Stimulated activated CD8-positive, alpha-beta memory T cell treated with anti-CD3 and anti-CD28 coated beads, Interleukin-7, amount 100 ng/mL, for 1 hour (primary cell): ENCODE data around the gene RNLS.

Source experiments
- DNase-seq, 2 donors: peaks; one replicate each; pipeline ENCODE4 v3.0.0-alpha.2; 2020; ENCODE audit warnings: low read depth in 2 of 2

The RNLS gene

DNA sequence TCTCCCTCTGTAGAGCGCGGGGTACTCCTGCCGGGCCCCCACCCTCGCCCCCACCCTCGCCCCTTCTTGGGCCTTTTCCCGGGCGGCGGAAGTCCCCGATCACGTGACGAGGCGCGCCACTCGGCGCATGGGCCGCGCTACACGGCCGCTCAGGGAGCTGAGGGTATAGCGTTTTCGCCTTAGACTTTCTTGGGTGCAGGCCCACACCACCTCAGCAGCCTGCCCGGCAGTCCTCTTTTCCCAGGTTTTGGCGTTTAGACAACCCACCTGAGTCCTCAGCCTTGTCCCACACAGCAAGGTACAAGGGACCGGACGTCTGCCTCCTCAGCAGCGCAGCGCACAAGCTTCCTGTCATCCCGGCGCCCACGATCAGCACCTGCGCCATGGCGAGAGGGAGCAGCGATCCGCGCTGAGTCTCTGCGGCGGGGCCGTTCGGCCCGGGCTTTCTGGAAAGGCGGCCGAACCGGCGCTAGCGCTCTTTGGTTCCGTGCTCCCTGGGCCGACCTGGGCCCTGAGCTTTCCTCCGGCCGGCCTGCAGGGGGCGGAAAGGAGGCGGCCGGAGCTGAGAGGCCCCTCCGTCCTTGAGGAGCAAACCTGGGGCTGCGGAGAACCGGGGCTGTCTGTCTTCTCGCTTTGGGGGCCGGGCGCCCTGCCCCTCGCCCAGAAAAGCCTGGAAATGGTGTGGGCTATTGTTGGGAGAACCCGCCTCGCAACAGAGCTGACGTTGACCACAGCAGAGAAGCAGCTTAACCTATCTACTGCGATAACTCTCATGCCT is at the start of gene RNLS:
TSS of gene RNLS (minus strand) at position 513 of the 778 bp plus-strand sequence.
- DNase-seq, result peak; percentile 32 to 36

DNA sequence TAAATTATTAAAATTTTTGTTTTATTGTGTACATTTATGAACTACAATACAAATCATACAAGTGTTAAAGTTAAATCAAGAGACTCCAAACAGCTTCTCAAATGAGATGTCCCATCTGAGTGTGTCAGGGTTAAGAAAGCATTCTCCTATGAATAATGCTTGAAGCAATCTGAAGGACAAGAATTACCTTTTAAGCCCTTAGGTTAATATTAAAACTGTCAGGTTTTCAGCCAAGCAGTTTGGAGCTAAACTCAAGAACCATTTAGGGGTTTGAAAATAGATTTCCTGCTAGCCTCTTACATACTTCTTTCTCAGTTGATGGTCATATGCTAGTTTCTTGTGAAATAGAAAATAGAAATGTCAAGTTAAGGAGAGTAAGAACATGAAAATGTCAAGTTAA is 41.7 kb upstream of the RNLS start:
- no peak for DNase-seq

DNA sequence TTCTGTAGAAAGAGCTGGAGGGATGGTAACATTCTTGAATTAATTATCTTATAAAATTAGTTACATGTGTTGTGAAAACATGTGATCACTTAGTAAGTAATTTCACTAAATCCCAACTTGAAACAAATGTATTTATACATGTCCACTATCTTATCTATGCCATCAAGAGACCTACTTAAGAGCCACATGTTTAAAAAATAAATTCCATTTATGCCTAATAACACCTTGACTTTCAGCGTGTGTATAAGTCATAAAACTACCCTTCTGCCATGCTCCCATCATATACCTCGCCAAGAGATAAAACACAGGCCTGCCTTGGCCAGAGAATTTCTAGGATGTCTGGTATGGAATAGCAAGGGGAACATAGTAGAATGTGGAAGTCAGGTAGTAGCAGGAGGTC is 40.7 kb upstream of the RNLS start:
- no peak for DNase-seq

DNA sequence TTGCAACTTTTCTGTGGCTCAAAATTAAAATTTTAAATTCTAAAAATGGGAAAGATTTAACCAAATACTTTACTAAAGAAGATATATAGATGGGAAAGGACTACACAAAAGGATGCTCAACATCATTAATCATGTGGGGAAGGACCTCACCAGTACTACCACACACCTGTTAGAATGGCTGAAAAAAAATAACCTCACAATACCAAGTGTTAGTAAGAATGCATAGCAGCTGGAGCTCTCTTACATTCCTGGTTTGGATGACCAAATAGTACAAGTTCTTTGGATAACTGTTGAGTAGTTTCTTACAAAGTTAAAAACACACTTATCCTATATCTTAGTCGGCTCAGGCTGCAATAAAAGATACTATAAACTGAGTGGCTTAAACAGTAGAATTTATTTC is 37.3 kb upstream of the RNLS start:
- DNase-seq, result no peak

DNA sequence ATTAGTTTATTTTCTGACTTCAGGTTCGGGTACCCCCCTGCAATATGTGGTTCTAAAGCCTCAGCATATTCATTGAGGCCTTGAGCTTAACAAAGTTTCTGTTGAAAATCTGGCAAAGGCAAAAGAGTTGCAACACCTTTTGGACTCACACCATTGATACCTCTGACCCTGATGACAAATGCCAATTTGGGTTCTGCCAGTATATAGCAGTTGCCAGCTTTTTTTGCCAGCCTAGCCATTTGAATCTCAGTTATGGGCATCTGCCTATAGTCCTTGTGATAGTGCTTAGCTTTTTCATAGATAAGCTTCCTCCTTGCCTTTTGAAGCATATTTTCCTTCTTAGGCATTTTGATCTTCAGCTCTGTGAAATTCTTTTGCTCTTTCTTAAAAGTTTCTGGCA is 35.4 kb upstream of the RNLS start:
- DNase-seq, result no peak

DNA sequence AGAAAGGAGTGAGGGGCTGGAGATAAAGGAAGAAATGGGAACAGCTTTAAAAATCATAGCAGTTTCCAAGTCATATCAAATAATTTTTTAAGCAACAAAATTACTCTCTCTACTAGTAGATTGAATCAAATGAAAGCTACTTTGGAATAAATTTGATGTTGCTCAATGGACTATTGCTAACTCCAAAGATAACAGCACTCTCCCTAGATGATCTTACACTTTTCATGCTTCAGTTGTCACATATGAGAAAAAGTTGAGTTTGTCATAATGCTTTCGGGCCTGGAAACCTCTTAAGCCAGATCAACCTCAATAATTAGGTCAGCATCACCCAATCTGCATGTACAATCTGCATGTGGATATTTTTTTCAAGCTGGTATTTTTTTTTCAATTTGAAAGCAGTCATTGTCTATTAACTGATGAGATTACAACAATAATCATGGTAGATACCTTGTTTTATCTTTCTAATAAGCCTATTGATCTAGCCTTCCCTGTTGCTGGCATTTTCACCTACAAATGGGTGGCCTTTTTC is 34.7 kb upstream of the RNLS start:
- DNase-seq, result no peak

DNA sequence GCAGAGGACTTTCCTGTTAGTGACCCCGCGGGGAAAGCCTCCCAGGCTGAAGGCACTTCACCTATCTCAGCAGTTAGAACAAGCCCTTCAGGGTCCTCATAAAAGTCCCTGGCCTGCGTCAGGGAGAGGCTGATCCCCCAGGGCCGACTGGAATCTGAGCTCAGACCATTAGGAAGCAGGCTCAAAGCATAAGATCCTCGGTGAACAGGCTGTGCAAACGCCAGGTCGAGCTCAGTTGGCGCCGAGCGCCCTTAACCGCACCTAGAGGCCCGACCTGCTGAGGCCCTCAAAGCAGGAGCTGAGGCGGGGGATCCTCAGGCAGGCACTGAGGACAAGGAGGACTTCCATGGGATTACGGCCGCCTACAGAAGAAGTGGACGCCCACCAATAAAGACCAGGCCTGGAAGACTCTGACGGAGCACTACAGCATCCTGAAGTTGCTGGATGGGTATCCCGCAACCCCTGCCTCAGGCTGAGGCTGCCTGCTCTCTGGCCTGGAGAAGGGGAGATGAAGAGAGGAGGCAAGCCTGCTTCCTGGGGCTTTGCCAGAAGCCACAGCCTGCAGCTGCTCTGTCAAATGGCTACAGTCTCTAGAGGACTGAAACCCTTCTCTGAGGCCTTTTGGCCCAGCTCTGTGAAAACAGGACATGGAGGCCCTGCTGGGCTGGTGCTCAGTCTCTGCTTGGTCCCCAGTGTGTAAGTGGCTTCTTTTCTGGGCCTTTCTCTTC is 33.3 kb upstream of the RNLS start:
- DNase-seq, result no peak

DNA sequence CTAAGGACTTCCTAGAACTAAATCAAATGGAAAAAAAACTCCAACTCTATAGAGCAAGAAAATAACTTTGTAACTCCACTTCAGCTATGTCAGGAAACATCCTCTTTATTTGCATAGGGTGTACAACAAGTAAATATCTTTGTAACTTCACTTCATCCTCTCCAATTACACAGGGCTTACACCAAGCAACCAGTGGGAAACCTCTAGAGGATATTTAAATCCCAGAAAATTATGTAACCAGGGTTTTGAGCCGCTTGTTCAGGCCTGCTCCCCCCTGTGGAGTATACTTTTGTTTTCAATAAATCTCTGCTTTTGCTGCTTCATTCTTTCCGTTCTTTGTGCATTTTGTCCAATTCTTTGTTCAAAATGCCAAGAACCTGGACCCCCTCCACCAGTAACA is 25.7 kb upstream of the RNLS start:
- DNase-seq, result no peak

DNA sequence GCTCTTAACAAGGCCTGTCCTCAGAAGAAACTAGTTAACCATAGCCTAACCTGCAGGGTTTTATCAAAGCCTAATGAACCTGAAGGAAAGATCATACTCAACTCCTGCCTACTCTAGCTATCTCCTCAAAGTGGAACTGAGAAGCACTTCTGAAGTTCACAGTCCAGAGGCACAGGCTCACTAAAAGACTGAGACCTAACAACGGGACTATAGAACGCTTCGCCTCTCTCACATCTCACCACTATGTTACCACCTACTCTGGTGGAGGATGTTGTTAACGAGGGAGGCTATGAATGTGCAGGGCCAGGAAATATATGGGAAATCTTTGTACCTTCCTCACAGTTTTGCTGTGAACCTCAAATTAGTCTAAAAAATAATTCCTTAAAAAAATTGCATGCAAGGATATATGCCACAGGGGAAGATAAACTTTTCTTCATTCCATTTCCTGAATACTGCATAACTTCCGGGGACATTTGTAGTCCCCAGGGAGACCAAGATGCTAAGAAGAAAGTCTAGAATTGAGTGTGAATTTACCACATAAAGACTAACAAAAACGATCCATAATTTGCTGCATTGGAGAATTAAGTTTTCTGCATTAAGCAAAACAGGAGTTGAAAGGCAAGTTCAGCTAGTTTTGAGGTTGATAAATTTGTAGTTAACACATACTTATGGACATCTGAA is 25.1 kb upstream of the RNLS start:
- no peak for DNase-seq

DNA sequence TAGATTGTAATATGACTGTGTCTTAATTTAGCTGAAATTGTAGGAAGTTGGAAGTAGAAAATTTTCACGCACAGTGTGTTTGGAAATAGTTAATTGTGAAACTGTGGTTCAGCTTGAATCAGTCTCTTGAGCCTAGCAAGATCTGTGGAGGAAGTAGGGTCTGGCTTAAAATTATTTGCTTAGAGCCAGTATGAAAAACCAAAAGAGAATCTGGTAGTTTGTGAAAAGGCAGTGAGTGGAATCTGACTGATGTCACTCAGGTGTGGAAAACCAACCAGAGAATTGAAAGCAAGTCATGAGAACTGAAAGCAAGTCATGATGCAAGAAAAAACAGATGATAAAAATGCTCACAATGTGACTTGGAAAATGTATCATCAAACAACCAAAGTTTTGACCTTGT is 14.9 kb upstream of the RNLS start:
- DNase-seq, result no peak

DNA sequence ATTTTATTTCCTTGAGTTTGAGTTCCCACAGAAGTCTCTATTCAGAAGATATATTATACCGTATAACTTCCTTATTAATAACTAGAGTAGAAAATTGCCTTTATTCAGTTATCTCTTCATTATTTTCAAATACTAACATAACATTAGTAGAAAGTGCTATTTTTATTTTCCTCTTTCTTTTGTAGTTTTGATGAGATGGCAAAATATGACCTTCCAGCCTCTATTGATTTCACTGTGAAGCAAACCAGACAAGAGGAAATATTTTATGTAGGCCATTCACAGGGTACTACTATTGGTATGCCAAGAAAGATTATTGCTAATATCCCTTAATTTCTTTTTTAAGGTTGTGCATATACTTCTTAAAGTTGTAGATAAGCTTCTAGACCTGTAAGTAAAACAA is 11.4 kb upstream of the RNLS start:
- no peak for DNase-seq

DNA sequence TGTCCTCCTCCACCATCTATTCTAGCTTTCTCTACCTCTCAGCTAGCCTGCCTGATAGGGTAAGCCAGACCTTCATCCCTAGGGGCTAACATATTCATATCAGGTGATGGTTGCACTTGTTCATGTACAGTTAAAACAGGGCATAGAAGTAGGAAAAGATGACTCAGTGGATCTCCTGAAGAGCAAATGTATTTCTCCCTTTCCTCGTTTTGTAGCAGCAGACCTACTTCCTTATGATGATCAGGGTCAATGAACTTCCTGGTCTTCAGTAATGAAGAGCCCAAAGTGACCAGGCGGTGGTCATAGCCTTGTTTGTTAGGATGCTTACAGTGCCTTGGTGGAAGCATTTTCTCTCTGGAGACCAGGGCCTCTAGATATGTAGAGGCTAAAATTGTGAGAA is 9.8 kb upstream of the RNLS start:
- no peak for DNase-seq

DNA sequence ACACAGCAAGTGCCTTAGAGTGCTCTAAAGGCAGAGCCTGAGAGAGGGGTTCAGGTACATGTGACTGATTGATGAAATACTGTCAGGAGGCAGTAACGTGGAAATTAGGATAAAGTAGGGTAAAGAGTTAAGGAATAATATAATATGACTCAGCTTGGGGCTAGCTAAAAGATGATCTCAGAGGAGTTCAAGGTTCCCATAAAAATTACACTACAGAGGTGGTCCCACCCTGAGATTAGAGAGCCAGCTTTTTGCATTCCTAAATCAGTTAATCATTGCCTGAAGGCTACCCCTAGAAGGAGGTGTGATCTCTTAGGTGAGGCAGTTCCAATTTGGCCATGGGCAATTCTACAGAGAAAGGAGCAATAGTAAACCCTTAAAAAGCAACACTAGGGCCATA is 9.3 kb upstream of the RNLS start:
- DNase-seq, result no peak

DNA sequence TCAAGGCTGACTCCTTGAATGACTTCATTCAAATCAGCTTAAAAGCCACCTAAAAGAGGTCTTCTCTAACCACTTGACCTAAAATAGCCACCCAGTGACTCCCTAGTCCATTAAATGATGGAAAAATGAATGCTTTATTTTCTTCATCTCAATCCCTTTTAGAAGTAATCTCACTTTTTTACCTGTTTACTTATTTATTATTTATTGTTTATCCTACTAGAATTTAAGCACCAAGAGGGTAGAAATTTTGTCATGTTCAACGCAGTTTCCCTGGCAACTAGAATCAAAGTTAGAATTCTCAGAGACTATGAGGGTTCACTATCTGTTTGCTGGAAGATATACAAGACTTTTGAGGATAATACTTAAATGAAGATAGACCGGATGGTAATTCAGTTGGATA is 3.3 kb upstream of the RNLS start, which contains the start of gene LIPJ:
TSS of gene LIPJ (plus strand) at position 301 of the 400 bp plus-strand sequence. CDS start 3,926 bp downstream, outside the sequence.
- DNase-seq, result no peak

DNA sequence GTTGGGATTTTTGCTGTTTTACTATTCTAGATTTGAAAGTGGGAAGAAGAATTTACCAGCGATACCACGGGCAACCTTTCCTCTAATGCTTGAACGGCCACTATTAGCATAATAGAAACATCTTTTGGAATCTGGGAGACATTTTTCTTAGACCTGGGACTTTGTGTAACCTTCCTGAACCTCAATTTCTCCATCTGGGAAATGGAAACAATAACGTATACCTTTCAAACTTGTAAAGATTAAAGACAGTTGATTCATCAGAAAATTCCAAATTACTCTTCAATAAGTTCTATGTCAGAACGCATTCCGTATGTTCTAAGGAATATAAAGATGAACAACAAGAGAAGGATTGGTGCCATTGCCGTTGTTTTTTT is 453 bp upstream of the RNLS start:
- no peak for DNase-seq

DNA sequence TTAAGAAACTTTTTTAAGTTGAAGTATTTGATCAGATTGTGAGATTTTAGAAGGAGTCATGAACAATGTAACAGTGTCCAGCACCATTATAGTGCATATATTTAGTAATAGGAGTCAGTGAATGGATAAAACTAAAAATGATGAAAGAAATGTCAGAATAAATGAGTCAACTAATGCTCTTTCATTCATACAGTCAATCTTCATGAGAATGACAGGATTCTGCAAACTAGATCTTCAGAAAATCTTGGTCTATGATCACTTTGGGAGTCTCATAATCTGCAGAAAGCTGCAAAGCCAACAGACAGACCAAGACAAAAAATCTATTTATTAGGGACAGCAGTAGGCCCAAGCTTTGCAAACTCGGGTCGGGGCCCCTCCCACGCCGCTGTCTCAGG is 710 bp downstream of the RNLS start:
- DNase-seq, result no peak

DNA sequence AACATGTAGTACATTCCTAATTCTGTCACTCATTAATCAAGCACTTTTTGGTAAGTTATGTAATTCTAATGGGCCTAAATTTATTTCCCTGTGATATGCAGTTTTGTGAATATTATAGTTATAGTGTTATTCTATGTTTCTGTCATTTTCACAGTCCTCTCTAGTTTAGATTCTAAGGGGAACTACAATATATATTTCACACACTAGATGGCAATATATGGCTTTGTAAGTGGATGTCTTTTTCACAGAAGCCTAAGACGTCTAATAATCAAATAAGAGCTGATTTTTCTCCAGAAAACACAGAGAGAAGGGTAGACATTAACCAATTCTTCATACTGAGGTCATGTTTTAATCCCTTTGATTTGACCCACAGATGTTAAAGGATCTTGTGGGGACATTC is 18.0 kb downstream of the RNLS start:
- no peak for DNase-seq

DNA sequence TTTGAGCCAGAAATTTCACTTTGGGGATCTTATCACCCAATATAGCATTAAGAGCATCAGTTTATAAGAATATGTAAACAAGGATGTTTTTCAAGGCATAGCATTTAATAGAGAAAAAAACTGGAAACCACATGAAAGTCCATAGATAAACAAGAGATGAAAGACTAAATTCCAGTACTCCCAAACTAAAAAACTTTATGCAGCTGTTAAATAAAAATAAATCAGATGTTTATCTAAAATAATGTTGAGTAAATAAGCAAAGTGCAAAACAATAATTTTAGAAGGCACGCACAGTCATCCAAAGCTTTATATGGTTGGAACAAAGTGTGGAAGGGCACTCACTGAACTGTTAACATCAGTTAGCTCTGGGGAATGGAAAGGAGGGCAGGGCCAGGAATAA is 21.0 kb downstream of the RNLS start:
- DNase-seq, result no peak

DNA sequence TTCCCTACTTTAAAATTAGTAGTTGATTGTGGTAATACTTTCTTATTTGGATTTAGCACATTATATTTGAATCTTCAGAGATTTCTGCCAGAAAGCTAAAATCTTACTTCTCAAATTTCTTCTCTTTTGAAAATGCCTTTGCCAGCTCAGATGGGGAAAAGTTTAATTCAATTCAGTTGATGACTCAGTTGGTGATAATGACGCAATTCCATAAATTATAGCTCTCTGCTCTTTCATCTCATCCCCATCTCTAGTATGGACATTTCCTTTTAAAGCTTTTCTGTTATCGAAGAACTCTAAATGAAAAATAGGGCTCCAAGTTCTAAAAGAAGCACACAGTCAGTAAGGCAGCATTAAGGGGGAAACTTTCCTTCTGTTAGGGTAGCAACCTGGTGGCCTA is 25.5 kb downstream of the RNLS start:
- DNase-seq, result no peak

DNA sequence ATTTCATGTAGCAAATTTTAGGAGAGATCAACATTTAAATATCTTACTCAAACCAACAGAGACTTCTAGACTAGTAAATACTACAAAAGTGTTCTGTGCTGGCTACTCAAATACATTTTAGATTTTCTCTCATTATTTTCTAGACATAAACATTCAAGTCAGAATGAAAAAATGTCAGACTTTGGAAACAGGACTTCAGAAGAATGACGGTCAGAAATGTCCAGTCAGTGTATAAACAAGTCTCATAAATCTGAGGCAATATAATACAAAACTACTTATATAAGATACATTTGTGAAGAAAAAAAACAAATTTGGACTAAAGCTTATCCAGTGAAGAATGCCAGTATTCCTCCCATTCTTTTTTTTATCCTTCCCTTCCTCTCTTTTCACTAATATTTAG is 25.9 kb downstream of the RNLS start:
- DNase-seq, result no peak

DNA sequence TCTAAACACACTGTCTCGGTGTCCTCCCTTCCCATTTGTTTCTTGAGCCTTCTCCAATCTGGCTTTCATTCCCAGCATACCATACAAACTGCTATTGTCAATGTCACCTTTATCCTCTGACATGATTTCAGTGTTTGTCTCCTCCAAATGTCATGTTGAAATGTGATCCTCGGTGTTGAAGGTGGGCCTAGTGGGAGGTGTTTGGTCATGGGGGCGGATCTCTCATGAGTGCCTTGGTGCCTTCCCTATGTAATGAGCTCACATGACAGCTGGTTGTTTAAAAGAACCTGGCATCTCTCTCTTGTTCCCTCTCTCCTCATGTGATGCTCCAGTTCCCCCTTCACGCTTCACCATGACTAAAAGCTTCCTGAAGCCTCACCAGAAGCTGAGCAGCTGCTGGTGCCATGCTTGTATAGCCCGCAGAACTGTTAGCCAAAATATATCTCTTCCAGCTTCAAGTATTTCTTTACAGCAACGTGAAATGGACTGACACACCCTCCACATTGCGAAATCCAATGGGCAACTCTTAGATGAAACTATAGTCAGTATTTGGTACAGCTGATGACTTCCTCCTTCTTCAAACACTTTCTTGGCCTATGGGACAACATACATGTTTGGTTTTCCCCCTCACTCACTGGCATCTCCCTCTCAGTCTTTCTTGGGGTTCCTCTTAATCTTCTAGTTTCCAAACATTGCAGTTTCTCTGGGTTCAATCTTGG is 27.8 kb downstream of the RNLS start:
- DNase-seq, result no peak
